ENCODE data around the gene RSF1. TPM values are rescaled to one million over a fixed set of nuclear protein-coding genes. Genes with fewer than 3 reads are reported as not detected.

RSF1 gene
- total and polyA plus RNA-seq, 4 donors = 5.2 to 33.1 (median 13.4) TPM

- TF ChIP-seq JUND (IDR thresholded peaks at IDR 0.05) = no peak
- TF ChIP-seq HNF4A (conservative IDR thresholded peaks at IDR 0.05) = no peak
- TF ChIP-seq FOXA2 (IDR thresholded peaks at IDR 0.05) = no peak
- no peak for TF ChIP-seq GABPA (IDR thresholded peaks at IDR 0.05 in 1 of 2, conservative IDR thresholded peaks at IDR 0.05 in 1 of 2)
- no peak for TF ChIP-seq ZBTB33 (IDR thresholded peaks at IDR 0.05)
- H3K27ac ChIP-seq (ENCODE audit: low read depth in 1 of 2, low read length in 2 of 2) = no peak overlapping the region
- WGBS = 90% methylated on average over 2 of the region's 2 CpGs
- H3K4me1 ChIP-seq (ENCODE audit: control insufficient read depth in 4 of 4, insufficient read depth in 4 of 4, low read length in 3 of 4) = no peaks in the 10 kb centered on the region
- H3K9ac ChIP-seq (ENCODE audit: low read depth in 1 of 2, low read length in 2 of 2) = no peak overlapping the region
- no peaks in the 10 kb centered on the region for H3K9me3 ChIP-seq (ENCODE audit: control insufficient read depth in 4 of 4, low read length in 3 of 4)
- no peaks in the 10 kb centered on the region for H3K27me3 ChIP-seq (ENCODE audit: control insufficient read depth in 4 of 4, insufficient read depth in 4 of 4, low read length in 3 of 4)
- DNase-seq (ENCODE audit: low spot score) = no peak
- peaks cover 0 to 6% (median 4%) of the 10 kb centered on the region in 4 donors for H3K36me3 ChIP-seq (ENCODE audit: control insufficient read depth in 4 of 4, insufficient read depth in 3 of 4, low read depth in 1 of 4, low read length in 3 of 4)
- no peak overlapping the region for H3K4me3 ChIP-seq (ENCODE audit: low read depth in 1 of 3, low read length in 3 of 3)
These were observed 62.2 kb downstream of the RSF1 start for GRCh38 chr11:77758331-77758730.

- WGBS = 97% methylated on average over 5 of the region's 5 CpGs
- TF ChIP-seq HNF4G (IDR thresholded peaks at IDR 0.05) (no peak), REST (IDR thresholded peaks at IDR 0.05) (no peak), MAX (IDR thresholded peaks at IDR 0.05) (no peak), SP1 (IDR thresholded peaks at IDR 0.05) (no peak), YY1 (IDR thresholded peaks at IDR 0.05) (no peak), JUND (IDR thresholded peaks at IDR 0.05) (no peak), HNF4A (conservative IDR thresholded peaks at IDR 0.05) (no peak), CTCF (IDR thresholded peaks at IDR 0.05; ENCODE audit: low read depth, low read length, missing input control) (no peak), RAD21 (IDR thresholded peaks at IDR 0.05) (no peak), TAF1 (conservative IDR thresholded peaks at IDR 0.05) (no peak), RXRA (IDR thresholded peaks at IDR 0.05) (no peak), ZBTB33 (IDR thresholded peaks at IDR 0.05) (no peak), FOXA1 (IDR thresholded peaks at IDR 0.05) (no peak), GABPA (IDR thresholded peaks at IDR 0.05 in 1 of 2, conservative IDR thresholded peaks at IDR 0.05 in 1 of 2) (no peak), NR2F2 (IDR thresholded peaks at IDR 0.05) (no peak), FOXA2 (IDR thresholded peaks at IDR 0.05) (no peak), ATF3 (IDR thresholded peaks at IDR 0.05) (no peak), EGR1 (IDR thresholded peaks at IDR 0.05; ENCODE audit: low read depth in 2 of 2) (no peak)
- H3K9me3 ChIP-seq (ENCODE audit: control insufficient read depth in 4 of 4, low read length in 3 of 4) = no peaks in the 10 kb centered on the region
- no peak overlapping the region for H3K4me3 ChIP-seq (ENCODE audit: low read depth in 1 of 3, low read length in 3 of 3)
- no peak overlapping the region for H3K9ac ChIP-seq (ENCODE audit: low read depth in 1 of 2, low read length in 2 of 2)
- DNase-seq (ENCODE audit: low spot score) = no peak
- H3K36me3 ChIP-seq (ENCODE audit: control insufficient read depth in 4 of 4, insufficient read depth in 3 of 4, low read depth in 1 of 4, low read length in 3 of 4) = peaks cover 0 to 5% (median 0%) of the 10 kb centered on the region in 4 donors
- H3K4me1 ChIP-seq (ENCODE audit: control insufficient read depth in 4 of 4, insufficient read depth in 4 of 4, low read length in 3 of 4) = no peaks in the 10 kb centered on the region
- H3K27ac ChIP-seq (ENCODE audit: low read depth in 1 of 2, low read length in 2 of 2) = no peak overlapping the region
- no peaks in the 10 kb centered on the region for H3K27me3 ChIP-seq (ENCODE audit: control insufficient read depth in 4 of 4, insufficient read depth in 4 of 4, low read length in 3 of 4)
These were observed 67.3 kb downstream of the RSF1 start for GRCh38 chr11:77753230-77753629.
